HS-5 (cell line): ENCODE data around the gene AKNA.
A peak's percentile ranks its signal among the peaks of the same experiment; 100 is the strongest.

Experiments used
- DNase-seq: peaks from one replicate; pipeline ENCODE4 v3.0.0-alpha.2; 2012; ENCODE audit warnings: low read depth

AKNA gene

GRCh38 chr9:114387680-114388356 is at the start of gene AKNA:
TSS of gene AKNA (minus strand) at chr9:114387982. CDS start at chr9:114381333, 6,649 bp downstream.
- no peak for DNase-seq

GRCh38 chr9:114437401-114437893 is 49.7 kb upstream of the AKNA start:
- DNase-seq: no peak

GRCh38 chr9:114434878-114435311 is 47.1 kb upstream of the AKNA start:
- no peak for DNase-seq

GRCh38 chr9:114433720-114434255 is 46.0 kb upstream of the AKNA start:
- DNase-seq: no peak

- no peak for DNase-seq
These were observed 45.3 kb upstream of the AKNA start for GRCh38 chr9:114433086-114433485.

GRCh38 chr9:114432323-114433067 is 44.7 kb upstream of the AKNA start:
- no peak for DNase-seq

- no peak for DNase-seq
These were observed 44.0 kb upstream of the AKNA start for GRCh38 chr9:114431770-114432169.

GRCh38 chr9:114431003-114431402 is 43.2 kb upstream of the AKNA start:
- no peak for DNase-seq

GRCh38 chr9:114430457-114430856 is 42.7 kb upstream of the AKNA start:
- DNase-seq: no peak

GRCh38 chr9:114429488-114429887 is 41.7 kb upstream of the AKNA start:
- DNase-seq: no peak

- DNase-seq: no peak
These were observed 40.7 kb upstream of the AKNA start for GRCh38 chr9:114428466-114428865.

GRCh38 chr9:114427644-114428043 is 39.9 kb upstream of the AKNA start:
- no peak for DNase-seq

- DNase-seq: no peak
These were observed 38.5 kb upstream of the AKNA start for GRCh38 chr9:114426046-114426948.

- DNase-seq: no peak
These were observed 37.3 kb upstream of the AKNA start for GRCh38 chr9:114425126-114425525.

GRCh38 chr9:114424126-114424525 is 36.3 kb upstream of the AKNA start:
- DNase-seq: no peak

- DNase-seq: no peak
These were observed 35.4 kb upstream of the AKNA start for GRCh38 chr9:114423181-114423580.

- no peak for DNase-seq
These were observed 33.4 kb upstream of the AKNA start for GRCh38 chr9:114421147-114421546.

- DNase-seq: no peak
These were observed 32.0 kb upstream of the AKNA start for GRCh38 chr9:114419796-114420195.

GRCh38 chr9:114418053-114418452 is 30.3 kb upstream of the AKNA start:
- no peak for DNase-seq

- DNase-seq: peak; percentile 26
These were observed 29.7 kb upstream of the AKNA start for GRCh38 chr9:114417511-114417910.

GRCh38 chr9:114416906-114417305 is 29.1 kb upstream of the AKNA start:
- DNase-seq: no peak

GRCh38 chr9:114416290-114416689 is 28.5 kb upstream of the AKNA start:
- no peak for DNase-seq
